PC-9 (cell line): ENCODE results near the gene NDUFS7.

ENCODE experiments used
- EZH2 ChIP-seq: fragments of 200-600 bp; sonication (generic); IDR thresholded peaks from 2 replicates; pipeline ENCODE4 v1.8.0; 2017; ENCODE audit warnings: antibody characterized with exemption, low read depth
- TF ChIP-seq, protein P1 (sequence below): fragments of 200-600 bp; sonication (generic); conservative IDR thresholded peaks from 2 replicates; pipeline ENCODE4 v1.6.1; 2017; ENCODE audit warnings: mixed run types, antibody characterized with exemption, mild to moderate bottlenecking, moderate library complexity

DNA sequence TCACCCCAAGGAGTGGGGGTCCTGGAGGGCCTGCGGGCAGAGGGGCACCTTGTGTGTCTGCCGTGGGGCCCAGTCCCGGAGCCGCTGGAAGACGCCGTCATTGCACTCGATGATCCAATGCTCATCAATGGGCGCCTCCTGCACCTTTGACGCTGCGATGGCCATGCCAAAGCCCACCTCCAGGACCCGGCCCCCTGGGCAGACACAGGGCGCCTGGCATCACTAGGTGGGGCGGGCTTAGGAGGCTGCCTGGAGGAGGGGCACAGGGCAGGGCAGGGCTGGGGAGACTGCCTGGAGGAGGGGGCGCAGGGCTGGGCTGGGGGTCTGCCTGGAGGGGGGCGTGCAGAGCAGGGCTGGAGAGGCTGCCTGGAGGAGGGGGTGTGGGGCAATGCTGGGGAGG, 16.0 kb downstream of the NDUFS7 start:
- TF ChIP-seq, protein P1, sequence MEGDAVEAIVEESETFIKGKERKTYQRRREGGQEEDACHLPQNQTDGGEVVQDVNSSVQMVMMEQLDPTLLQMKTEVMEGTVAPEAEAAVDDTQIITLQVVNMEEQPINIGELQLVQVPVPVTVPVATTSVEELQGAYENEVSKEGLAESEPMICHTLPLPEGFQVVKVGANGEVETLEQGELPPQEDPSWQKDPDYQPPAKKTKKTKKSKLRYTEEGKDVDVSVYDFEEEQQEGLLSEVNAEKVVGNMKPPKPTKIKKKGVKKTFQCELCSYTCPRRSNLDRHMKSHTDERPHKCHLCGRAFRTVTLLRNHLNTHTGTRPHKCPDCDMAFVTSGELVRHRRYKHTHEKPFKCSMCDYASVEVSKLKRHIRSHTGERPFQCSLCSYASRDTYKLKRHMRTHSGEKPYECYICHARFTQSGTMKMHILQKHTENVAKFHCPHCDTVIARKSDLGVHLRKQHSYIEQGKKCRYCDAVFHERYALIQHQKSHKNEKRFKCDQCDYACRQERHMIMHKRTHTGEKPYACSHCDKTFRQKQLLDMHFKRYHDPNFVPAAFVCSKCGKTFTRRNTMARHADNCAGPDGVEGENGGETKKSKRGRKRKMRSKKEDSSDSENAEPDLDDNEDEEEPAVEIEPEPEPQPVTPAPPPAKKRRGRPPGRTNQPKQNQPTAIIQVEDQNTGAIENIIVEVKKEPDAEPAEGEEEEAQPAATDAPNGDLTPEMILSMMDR = no peak
- TF ChIP-seq EZH2 = no peak
